Duodenal mucosa (tissue), 2 donors: ENCODE data around the gene PIEZO2.
"Not testable (repeated sequence)": the region's sequence is repeated elsewhere in the genome, so short reads cannot be mapped to it uniquely, and the experiment has no call there.

Source experiments
- H3K27ac ChIP-seq: one replicate; pipeline ENCODE4 v1.7.0; 2013; ENCODE audit warnings: low read depth, low read length
- H3K27me3 ChIP-seq, 2 donors: one replicate each; pipeline ENCODE4 v1.7.0; 2013; ENCODE audit warnings: low read length in 2 of 2, control low read depth in 1 of 2; ENCODE audit not compliant: insufficient read depth in 2 of 2, control insufficient read depth in 1 of 2
- H3K36me3 ChIP-seq, 2 donors: one replicate each; pipeline ENCODE4 v1.7.0; 2013; ENCODE audit warnings: low read length in 2 of 2, control low read depth in 1 of 2; ENCODE audit not compliant: insufficient read depth in 2 of 2, control insufficient read depth in 1 of 2
- H3K4me1 ChIP-seq, 2 donors: one replicate each; pipeline ENCODE4 v1.7.0; 2013; ENCODE audit warnings: low read length in 2 of 2, control low read depth in 1 of 2; ENCODE audit not compliant: insufficient read depth in 2 of 2, control insufficient read depth in 1 of 2
- H3K4me3 ChIP-seq, 2 donors: one replicate each; pipeline ENCODE4 v1.7.0; 2013; ENCODE audit warnings: low read length in 2 of 2, low read depth in 1 of 2
- H3K9ac ChIP-seq, 2 donors: one replicate each; pipeline ENCODE4 v1.7.0; 2013; ENCODE audit warnings: low read length in 2 of 2, low read depth in 1 of 2
- H3K9me3 ChIP-seq, 2 donors: one replicate each; pipeline ENCODE4 v1.7.0; 2013; ENCODE audit warnings: low read length in 2 of 2, control low read depth in 1 of 2; ENCODE audit not compliant: control insufficient read depth in 1 of 2

PIEZO2 gene

DNA sequence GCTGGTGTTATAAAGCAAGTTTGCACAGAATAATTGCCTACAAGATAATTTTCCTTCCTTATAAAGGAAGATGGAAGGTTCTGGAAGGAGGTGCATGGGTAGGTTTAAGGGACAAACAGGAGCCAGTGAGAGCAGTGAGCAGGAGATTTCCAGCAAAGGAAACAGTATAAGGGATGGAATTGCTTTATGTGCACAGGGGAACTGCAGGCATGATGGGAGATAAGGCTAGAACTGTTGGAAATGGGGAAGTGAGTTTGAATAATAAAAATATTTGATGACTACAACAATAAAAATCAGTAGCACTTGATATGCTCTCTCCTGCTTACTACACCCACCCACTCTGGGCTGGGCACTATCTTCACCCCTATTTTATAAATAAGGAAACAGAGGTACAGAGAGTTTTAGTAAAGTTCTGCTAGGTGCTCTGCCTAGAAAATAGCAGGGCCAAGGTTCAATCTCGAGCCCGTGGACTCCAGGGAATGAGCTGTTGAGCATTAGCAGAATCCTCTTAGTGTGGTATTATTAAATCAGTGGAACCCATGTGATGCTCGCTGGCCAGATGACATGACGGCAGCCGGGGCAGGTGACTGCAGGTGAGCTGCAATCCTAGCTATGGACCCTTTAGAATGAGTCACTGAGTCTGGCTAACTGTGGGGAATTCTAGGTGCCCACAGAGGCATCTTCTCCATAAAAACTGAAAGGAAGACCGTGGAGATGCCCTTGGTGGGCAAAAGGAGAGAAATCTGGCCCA lies 302.5 kb downstream of the PIEZO2 start:
- H3K27me3 ChIP-seq = no peaks in the 10 kb centered on the region
- H3K36me3 ChIP-seq = no peaks in the 10 kb centered on the region
- no peaks in the 10 kb centered on the region for H3K9me3 ChIP-seq
- no peak overlapping the region for H3K9ac ChIP-seq
- no peak overlapping the region for H3K4me3 ChIP-seq
- no peak overlapping the region for H3K27ac ChIP-seq
- H3K4me1 ChIP-seq = no peaks in the 10 kb centered on the region

DNA sequence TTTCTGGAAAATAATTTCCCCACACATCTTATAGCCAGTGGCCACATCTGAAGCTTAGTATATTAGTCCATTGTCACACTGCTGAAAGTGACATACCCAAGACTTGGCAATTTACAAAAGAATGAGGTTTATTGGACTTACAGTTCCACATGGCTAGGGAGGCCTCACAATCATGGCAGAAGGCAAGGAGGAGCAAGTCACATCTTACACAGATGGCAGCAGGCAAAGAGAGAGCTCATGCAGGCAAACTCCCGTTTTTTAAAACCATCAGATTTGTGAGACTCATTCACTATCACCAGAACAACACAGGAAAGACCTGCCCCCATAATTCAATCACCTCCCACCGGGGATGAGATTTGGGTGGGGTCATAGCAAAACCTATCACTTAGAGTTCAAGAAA lies 303.3 kb downstream of the PIEZO2 start:
- H3K36me3 ChIP-seq, H3K27me3 ChIP-seq, H3K9me3 ChIP-seq, H3K27ac ChIP-seq, H3K4me1 ChIP-seq, H3K9ac ChIP-seq, H3K4me3 ChIP-seq: not testable (repeated sequence)

DNA sequence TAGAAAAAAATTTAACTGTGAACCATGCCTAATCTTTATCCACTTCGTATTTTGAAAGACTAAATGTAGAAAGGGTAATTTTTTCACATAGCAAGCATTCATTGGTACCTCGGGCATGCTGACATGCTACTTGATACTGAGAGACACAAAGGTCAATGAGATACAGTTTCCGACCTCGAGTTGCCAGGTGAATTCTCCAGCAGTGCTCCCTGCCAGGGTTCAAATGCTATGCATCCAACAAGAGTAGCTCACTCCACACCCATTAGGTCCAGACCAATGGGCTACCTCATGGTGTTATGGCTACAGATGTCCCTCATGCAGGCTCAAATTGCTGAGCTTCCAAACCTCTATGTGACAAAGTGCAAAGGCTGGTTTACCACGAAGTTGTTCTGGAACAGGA lies 305.8 kb downstream of the PIEZO2 start:
- Histone ChIP-seq H3K36me3 (no peaks in the 10 kb centered on the region), H3K27ac (no peak overlapping the region), H3K9me3 (no peaks in the 10 kb centered on the region), H3K4me1 (no peaks in the 10 kb centered on the region), H3K9ac (no peak overlapping the region), H3K27me3 (no peaks in the 10 kb centered on the region), H3K4me3 (no peak overlapping the region)

DNA sequence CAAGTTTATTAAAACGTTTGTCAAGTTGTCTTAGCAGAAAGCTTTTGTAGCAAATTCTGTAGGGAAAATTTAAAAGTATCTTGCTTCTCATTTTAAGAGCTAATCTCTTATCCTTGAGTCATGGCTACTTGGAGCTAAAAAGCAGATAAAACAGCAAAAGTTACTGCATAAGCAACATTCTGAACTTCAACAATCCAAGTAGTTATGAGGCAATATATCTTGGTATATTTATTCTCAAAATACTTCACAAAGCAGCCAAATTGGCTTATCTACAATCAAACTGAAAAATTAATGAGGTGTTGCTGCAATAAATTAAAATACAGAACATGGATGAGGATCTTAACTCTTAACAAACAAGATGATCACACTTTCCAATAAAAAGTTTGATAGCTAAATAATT lies 306.5 kb downstream of the PIEZO2 start:
- H3K9ac ChIP-seq = no peak overlapping the region
- no peak overlapping the region for H3K27ac ChIP-seq
- no peaks in the 10 kb centered on the region for H3K36me3 ChIP-seq
- H3K4me3 ChIP-seq = no peak overlapping the region
- H3K9me3 ChIP-seq = no peaks in the 10 kb centered on the region
- H3K27me3 ChIP-seq = no peaks in the 10 kb centered on the region
- H3K4me1 ChIP-seq = no peaks in the 10 kb centered on the region

DNA sequence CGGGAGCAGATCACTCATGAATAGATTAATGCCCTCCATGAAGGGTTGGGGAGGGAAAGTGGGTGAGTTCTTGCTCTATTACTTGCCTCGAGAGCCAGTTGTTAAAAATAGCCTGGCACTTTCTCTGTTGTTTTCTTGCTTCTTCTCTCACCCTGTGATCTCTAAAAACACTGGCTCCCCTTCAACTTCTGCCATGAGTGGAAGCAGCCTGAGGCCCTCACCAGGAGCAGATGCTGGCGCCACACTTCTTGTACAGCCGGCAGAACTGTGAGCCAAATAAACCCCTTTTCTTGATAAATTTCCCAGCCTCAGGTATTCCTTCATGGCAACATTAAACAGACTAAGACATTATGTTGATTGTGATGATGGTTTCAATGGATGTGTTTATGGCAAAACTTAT lies 307.0 kb downstream of the PIEZO2 start:
- no peaks in the 10 kb centered on the region for H3K4me1 ChIP-seq
- H3K27ac ChIP-seq = no peak overlapping the region
- H3K27me3 ChIP-seq = no peaks in the 10 kb centered on the region
- H3K4me3 ChIP-seq = no peak overlapping the region
- H3K9me3 ChIP-seq = no peaks in the 10 kb centered on the region
- H3K36me3 ChIP-seq = no peaks in the 10 kb centered on the region
- no peak overlapping the region for H3K9ac ChIP-seq

DNA sequence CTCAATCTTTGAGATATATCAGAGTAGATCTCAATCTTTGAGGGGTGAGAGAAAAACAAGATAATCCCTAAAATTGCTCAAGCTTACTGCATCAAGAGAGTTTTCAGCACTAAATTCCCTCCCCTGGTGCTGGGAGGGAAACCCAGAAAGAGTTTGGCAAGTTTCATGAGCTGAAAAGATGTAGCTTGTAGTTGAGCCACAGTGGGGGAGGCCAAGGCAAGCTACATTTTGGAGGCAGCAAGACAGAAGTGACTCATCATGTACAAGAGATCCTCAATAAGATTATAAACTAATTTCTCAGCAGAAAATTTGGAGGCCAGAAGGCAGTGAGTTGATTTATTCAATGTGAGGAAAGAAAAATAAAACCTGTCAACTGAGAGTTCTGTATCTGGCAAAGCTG lies 308.2 kb downstream of the PIEZO2 start:
- no peaks in the 10 kb centered on the region for H3K4me1 ChIP-seq

DNA sequence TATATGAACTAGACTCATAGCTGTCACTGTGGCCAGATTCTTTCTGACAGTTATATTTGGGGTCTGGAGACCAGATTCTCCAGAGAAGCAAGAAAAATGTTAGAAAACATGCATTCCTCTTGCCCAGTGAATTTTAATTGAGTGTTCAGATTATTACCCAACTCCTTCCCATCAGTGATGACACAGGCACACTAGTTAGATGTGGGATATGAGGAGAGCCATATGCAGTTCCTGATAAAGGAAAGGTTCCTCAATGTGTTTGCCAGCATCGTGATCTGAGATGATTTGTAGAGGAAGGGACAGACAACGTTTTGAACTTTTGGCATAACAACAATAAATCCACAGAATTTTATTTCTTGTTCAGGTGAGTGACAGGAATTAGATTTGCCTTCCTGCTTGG lies 308.6 kb downstream of the PIEZO2 start:
- Histone ChIP-seq H3K27me3 (no peaks in the 10 kb centered on the region), H3K27ac (no peak overlapping the region), H3K4me3 (no peak overlapping the region), H3K9ac (no peak overlapping the region), H3K36me3 (no peaks in the 10 kb centered on the region), H3K4me1 (no peaks in the 10 kb centered on the region), H3K9me3 (no peaks in the 10 kb centered on the region)

More for the DNA sequence above, 308.2 kb downstream of the PIEZO2 start:
- H3K36me3 ChIP-seq = no peaks in the 10 kb centered on the region
- no peaks in the 10 kb centered on the region for H3K27me3 ChIP-seq
- H3K4me3 ChIP-seq = no peak overlapping the region
- H3K9me3 ChIP-seq = no peaks in the 10 kb centered on the region
- no peak overlapping the region for H3K27ac ChIP-seq
- H3K9ac ChIP-seq = no peak overlapping the region

DNA sequence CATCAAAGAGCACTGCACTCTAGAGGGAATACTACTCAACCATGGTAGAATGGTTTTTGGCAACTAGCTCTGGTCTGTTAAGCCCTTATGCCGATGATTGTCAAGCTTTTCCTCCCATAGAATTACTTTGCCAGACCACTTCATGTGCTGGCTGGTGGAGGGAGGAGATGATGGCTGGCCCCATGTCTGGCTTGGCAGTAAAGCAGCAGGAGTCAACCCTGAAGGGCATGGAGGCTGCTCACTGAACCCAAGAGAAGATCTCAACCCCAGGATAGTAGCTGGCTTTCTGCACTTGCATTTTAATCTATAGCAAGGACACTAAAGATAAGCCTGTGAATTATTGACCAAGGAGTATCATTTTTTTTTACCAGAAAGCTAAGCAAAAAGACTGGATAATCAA lies 309.9 kb downstream of the PIEZO2 start:
- Histone ChIP-seq H3K9ac (no peak overlapping the region), H3K4me3 (no peak overlapping the region), H3K27me3 (no peaks in the 10 kb centered on the region), H3K36me3 (no peaks in the 10 kb centered on the region), H3K4me1 (no peaks in the 10 kb centered on the region), H3K9me3 (no peaks in the 10 kb centered on the region), H3K27ac (no peak overlapping the region)

DNA sequence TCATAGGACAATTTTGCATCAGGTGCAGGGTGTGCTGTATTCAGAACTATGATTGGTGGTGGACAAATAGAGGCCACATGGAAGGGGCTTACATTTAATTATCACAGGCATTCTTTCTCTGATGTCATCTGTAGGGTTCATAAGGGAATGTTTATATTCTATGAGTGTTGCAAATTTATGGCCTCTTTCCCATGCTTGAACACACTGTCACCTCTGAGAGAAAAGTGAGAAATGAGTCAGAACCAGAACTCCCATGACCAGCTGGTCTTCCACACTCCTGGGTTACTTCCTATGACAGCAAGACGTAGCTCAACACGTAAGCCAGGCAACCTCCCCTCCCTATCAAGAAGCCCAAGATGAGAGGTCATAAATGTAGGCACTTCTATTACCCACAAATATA lies 310.8 kb downstream of the PIEZO2 start:
- no peaks in the 10 kb centered on the region for H3K4me1 ChIP-seq
- no peak overlapping the region for H3K4me3 ChIP-seq
- H3K9ac ChIP-seq = no peak overlapping the region
- no peaks in the 10 kb centered on the region for H3K27me3 ChIP-seq
- H3K27ac ChIP-seq = no peak overlapping the region
- no peaks in the 10 kb centered on the region for H3K9me3 ChIP-seq
- no peaks in the 10 kb centered on the region for H3K36me3 ChIP-seq

DNA sequence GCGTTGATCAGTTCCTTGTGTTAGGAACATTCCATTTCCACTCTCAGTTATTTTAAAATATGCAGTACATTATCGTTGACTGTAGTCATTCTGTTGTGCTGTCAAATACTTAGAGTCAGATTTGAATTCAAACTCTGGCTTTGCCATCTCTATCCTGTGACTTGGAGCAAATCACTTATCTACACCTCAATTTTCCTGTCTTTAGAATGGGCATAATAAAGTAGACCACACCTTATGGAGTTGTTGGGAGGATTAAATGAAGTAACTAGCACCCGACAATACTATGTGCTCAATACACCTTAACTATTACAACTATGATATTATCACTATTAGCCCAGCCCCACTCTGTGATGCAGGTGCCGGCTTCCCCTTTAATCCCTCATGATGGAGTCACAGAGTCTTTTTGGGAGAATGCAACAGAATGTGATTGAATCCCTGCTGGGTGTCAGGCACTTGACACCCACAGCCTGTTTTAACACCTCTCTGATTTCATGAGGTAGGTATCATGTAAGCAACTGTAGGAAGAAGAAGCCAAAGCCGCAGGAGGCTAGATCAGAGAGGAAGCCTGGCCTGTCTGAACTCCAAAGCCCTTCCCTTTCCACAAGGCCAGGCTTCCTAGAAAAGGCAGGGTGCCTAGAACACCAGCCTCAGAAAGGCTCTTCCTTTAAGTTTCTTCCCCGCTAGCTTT lies 315.1 kb downstream of the PIEZO2 start:
- no peaks in the 10 kb centered on the region for H3K36me3 ChIP-seq
- no peaks in the 10 kb centered on the region for H3K9me3 ChIP-seq
- H3K27me3 ChIP-seq = no peaks in the 10 kb centered on the region
- H3K4me1 ChIP-seq = no peaks in the 10 kb centered on the region
- no peak overlapping the region for H3K4me3 ChIP-seq
- H3K9ac ChIP-seq = no peak overlapping the region
- no peak overlapping the region for H3K27ac ChIP-seq
